IPS-20b (cell line): Measurements from ENCODE around the gene TRPV2.

Experiments used
- H3K27ac ChIP-seq: one replicate; pipeline ENCODE4 v1.5.1; 2013; ENCODE audit warnings: low read length
- H3K27me3 ChIP-seq: 2 replicates; pipeline ENCODE4 v1.6.1; 2013; ENCODE audit warnings: mild to moderate bottlenecking, low read length, inconsistent platforms; ENCODE audit not compliant: insufficient read depth
- H3K36me3 ChIP-seq: 2 replicates; pipeline ENCODE4 v1.6.1; 2013; ENCODE audit warnings: low read depth, mild to moderate bottlenecking, inconsistent platforms, low read length, moderate library complexity; ENCODE audit not compliant: insufficient read depth
- H3K4me1 ChIP-seq: 2 replicates; pipeline ENCODE4 v1.6.1; 2013; ENCODE audit warnings: mild to moderate bottlenecking, control low read depth, inconsistent platforms, low read length, moderate library complexity; ENCODE audit not compliant: insufficient read depth
- H3K4me3 ChIP-seq: 2 replicates; pipeline ENCODE4 v1.5.1; 2013; ENCODE audit warnings: mild to moderate bottlenecking, low read length, inconsistent platforms
- H3K9ac ChIP-seq: 2 replicates; pipeline ENCODE4 v1.6.1; 2013; ENCODE audit warnings: low read depth, mild to moderate bottlenecking, inconsistent platforms, low read length, moderate library complexity
- H3K9me3 ChIP-seq: 2 replicates; pipeline ENCODE4 v1.6.1; 2013; ENCODE audit warnings: mild to moderate bottlenecking, low read depth, low read length, inconsistent platforms; ENCODE audit not compliant: insufficient read depth

The TRPV2 gene

DNA sequence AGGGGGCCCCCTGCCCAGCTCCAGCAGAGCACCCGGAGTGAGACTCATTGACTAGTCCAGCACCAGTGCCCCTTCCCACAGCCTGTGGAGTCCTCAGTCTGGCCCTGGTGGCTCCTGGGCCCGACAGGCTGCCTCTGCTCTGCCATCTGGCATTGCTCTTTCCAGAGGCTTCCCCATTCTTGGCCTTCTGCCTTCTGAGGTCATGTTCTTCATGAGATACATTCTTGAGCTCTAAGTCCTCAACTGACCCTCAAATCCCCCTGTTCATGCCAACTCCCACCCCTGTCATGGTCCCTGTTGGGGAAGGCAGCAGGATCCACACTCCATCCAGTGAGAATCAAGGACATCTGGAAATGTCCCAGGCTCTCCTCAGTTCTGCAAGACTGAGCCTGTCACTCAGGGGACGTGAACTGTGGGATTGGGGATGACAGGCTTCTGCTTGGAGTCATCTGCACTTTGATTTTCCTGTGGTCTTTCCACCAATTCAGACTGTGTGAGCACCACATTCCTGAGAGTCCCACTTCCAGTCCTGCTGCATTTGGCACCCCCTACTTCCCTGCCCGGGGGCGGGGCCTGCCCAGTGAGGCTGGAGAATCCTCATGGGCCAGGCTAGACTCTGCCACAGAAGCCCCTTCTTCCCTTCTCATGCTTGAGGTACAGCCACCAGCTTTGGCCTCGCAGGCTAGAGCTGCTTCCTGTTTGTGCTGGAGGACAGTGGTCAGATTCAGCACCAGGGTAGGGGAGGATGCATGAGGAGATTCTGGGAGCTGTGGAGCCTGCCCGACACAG lies 2.7 kb downstream of the TRPV2 start:
- Histone ChIP-seq H3K9me3 (no peaks in the 10 kb centered on the region), H3K4me1 (no peaks in the 10 kb centered on the region; the same call in 1 of the 2 replicates), H3K36me3 (no peaks in the 10 kb centered on the region), H3K27me3 (no peaks in the 10 kb centered on the region), H3K27ac (no peak overlapping the region), H3K4me3 (no peak overlapping the region), H3K9ac (no peak overlapping the region)

GRCh38 chr17:16418685-16419068 lies 3.3 kb downstream of the TRPV2 start:
- Histone ChIP-seq H3K9me3 (no peaks in the 10 kb centered on the region), H3K27ac (no peak overlapping the region), H3K27me3 (no peaks in the 10 kb centered on the region), H3K36me3 (no peaks in the 10 kb centered on the region), H3K4me1 (no peaks in the 10 kb centered on the region; the same call in 1 of the 2 replicates), H3K4me3 (no peak overlapping the region), H3K9ac (no peak overlapping the region)

- H3K9me3 ChIP-seq: no peaks in the 10 kb centered on the region
- no peaks in the 10 kb centered on the region for H3K36me3 ChIP-seq
- no peaks in the 10 kb centered on the region for H3K27me3 ChIP-seq
- H3K27ac ChIP-seq: no peak overlapping the region
- no peak overlapping the region for H3K4me3 ChIP-seq
- no peaks in the 10 kb centered on the region; the same call in 1 of the 2 replicates for H3K4me1 ChIP-seq
- H3K9ac ChIP-seq: no peak overlapping the region
Measured at GRCh38 chr17:16419074-16419928, 3.9 kb downstream of the TRPV2 start.

GRCh38 chr17:16419929-16420271 lies 4.5 kb downstream of the TRPV2 start:
- H3K4me3 ChIP-seq: no peak overlapping the region
- H3K9me3 ChIP-seq: no peaks in the 10 kb centered on the region
- H3K27me3 ChIP-seq: no peaks in the 10 kb centered on the region
- no peak overlapping the region for H3K27ac ChIP-seq
- H3K36me3 ChIP-seq: no peaks in the 10 kb centered on the region
- H3K9ac ChIP-seq: no peak overlapping the region
- no peaks in the 10 kb centered on the region; the same call in 1 of the 2 replicates for H3K4me1 ChIP-seq

DNA sequence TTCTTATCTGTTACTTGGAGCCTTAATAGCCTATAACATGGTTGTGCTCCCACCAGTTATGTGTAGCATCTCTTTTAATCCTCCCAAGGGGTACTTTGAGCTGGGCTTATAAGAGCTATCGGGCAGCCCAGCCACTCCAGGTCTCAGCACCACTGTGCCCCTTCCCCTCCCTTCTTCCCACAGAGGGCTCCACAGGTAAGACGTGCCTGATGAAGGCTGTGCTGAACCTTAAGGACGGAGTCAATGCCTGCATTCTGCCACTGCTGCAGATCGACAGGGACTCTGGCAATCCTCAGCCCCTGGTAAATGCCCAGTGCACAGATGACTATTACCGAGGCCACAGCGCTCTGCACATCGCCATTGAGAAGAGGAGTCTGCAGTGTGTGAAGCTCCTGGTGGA lies 7.0 kb downstream of the TRPV2 start:
- Histone ChIP-seq H3K9ac (no peak overlapping the region), H3K9me3 (no peaks in the 10 kb centered on the region), H3K27ac (no peak overlapping the region), H3K4me1 (no peaks in the 10 kb centered on the region; the same call in 1 of the 2 replicates), H3K27me3 (no peaks in the 10 kb centered on the region), H3K36me3 (no peaks in the 10 kb centered on the region), H3K4me3 (no peak overlapping the region)

- Histone ChIP-seq H3K9me3 (no peaks in the 10 kb centered on the region), H3K36me3 (no peaks in the 10 kb centered on the region), H3K4me1 (no peaks in the 10 kb centered on the region), H3K4me3 (no peak overlapping the region), H3K9ac (no peak overlapping the region), H3K27ac (no peak overlapping the region), H3K27me3 (no peaks in the 10 kb centered on the region)
Measured at GRCh38 chr17:16423226-16423872, 8.0 kb downstream of the TRPV2 start.

GRCh38 chr17:16425202-16425601 lies 9.8 kb downstream of the TRPV2 start:
- H3K9me3 ChIP-seq: no peaks in the 10 kb centered on the region
- no peaks in the 10 kb centered on the region for H3K4me1 ChIP-seq
- no peaks in the 10 kb centered on the region for H3K36me3 ChIP-seq
- H3K9ac ChIP-seq: no peak overlapping the region
- no peak overlapping the region for H3K27ac ChIP-seq
- no peaks in the 10 kb centered on the region for H3K27me3 ChIP-seq
- no peak overlapping the region for H3K4me3 ChIP-seq

- Histone ChIP-seq H3K4me1 (no peaks in the 10 kb centered on the region), H3K27me3 (no peaks in the 10 kb centered on the region), H3K9me3 (no peaks in the 10 kb centered on the region), H3K36me3 (no peaks in the 10 kb centered on the region), H3K27ac (no peak overlapping the region), H3K4me3 (no peak overlapping the region), H3K9ac (no peak overlapping the region)
Measured at GRCh38 chr17:16425698-16426659, 10.6 kb downstream of the TRPV2 start.

GRCh38 chr17:16427020-16427419 lies 11.6 kb downstream of the TRPV2 start:
- H3K9ac ChIP-seq: no peak overlapping the region

GRCh38 chr17:16428098-16428882 lies 12.9 kb downstream of the TRPV2 start:
- Histone ChIP-seq H3K36me3 (no peaks in the 10 kb centered on the region), H3K27me3 (no peaks in the 10 kb centered on the region), H3K9ac (no peak overlapping the region), H3K9me3 (no peaks in the 10 kb centered on the region), H3K4me3 (no peak overlapping the region), H3K4me1 (no peaks in the 10 kb centered on the region), H3K27ac (no peak overlapping the region)

More at GRCh38 chr17:16427020-16427419, 11.6 kb downstream of the TRPV2 start:
- Histone ChIP-seq H3K36me3 (no peaks in the 10 kb centered on the region), H3K27me3 (no peaks in the 10 kb centered on the region), H3K4me3 (no peak overlapping the region), H3K27ac (no peak overlapping the region), H3K9me3 (no peaks in the 10 kb centered on the region), H3K4me1 (no peaks in the 10 kb centered on the region)
